Mucosa of stomach (tissue), 1 donor: Measurements from ENCODE around the gene ABI1.

Experiments used
- H3K27me3 ChIP-seq: one replicate; pipeline ENCODE4 v1.7.0; 2013; ENCODE audit warnings: mild to moderate bottlenecking, low read length; ENCODE audit not compliant: control insufficient read depth, insufficient read depth
- H3K36me3 ChIP-seq: one replicate; pipeline ENCODE4 v1.7.0; 2013; ENCODE audit warnings: low read length; ENCODE audit not compliant: control insufficient read depth, insufficient read depth
- H3K4me1 ChIP-seq: one replicate; pipeline ENCODE4 v1.7.0; 2013; ENCODE audit warnings: mild to moderate bottlenecking, low read length; ENCODE audit not compliant: control insufficient read depth, insufficient read depth
- H3K4me3 ChIP-seq: one replicate; pipeline ENCODE4 v1.7.0; 2013; ENCODE audit warnings: low read length
- H3K9ac ChIP-seq: one replicate; pipeline ENCODE4 v1.7.0; 2013; ENCODE audit warnings: mild to moderate bottlenecking, low read length, moderate library complexity
- H3K9me3 ChIP-seq: one replicate; pipeline ENCODE4 v1.7.0; 2013; ENCODE audit warnings: mild to moderate bottlenecking, low read length, moderate library complexity; ENCODE audit not compliant: control insufficient read depth
- donor health status: Pancreatic carcinoma.

Gene ABI1

GRCh38 chr10:26810435-26811026 is 50.2 kb downstream of the ABI1 start:
- Histone ChIP-seq H3K27me3 (no peaks in the 10 kb centered on the region), H3K4me3 (no peak overlapping the region), H3K9me3 (no peaks in the 10 kb centered on the region)

GRCh38 chr10:26809973-26810372 is 50.8 kb downstream of the ABI1 start:
- Histone ChIP-seq H3K9me3 (no peaks in the 10 kb centered on the region), H3K4me3 (no peak overlapping the region), H3K36me3 (no peaks in the 10 kb centered on the region), H3K4me1 (peaks cover 7% of the 10 kb centered on the region), H3K9ac (no peak overlapping the region), H3K27me3 (no peaks in the 10 kb centered on the region)

More at GRCh38 chr10:26810435-26811026, 50.2 kb downstream of the ABI1 start:
- no peak overlapping the region for H3K9ac ChIP-seq
- no peaks in the 10 kb centered on the region for H3K36me3 ChIP-seq
- peaks cover 4% of the 10 kb centered on the region for H3K4me1 ChIP-seq

DNA sequence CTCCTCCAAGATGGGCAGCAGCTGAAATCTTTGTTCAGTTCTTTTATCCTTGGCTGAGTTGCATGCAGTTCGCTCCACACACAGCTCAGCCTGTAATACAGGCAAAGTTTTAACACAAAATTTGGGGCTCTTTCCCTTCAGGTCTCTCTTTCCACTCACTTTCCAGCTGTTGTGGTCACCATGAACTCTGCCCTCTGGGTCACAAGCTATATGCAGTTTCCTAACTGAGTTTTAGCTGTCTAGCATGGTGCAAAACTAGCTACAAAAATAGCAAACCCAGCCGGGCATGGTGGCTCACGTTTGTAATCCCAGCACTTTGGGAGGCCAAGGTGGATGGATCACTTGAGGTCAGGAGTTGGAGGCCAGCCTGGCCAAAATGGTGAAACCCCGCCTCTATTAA is 53.2 kb downstream of the ABI1 start:
- Histone ChIP-seq H3K9ac (no peak overlapping the region), H3K9me3 (no peaks in the 10 kb centered on the region), H3K27me3 (no peaks in the 10 kb centered on the region), H3K36me3 (no peaks in the 10 kb centered on the region), H3K4me1 (peaks cover 21% of the 10 kb centered on the region), H3K4me3 (no peak overlapping the region)

- Histone ChIP-seq H3K9me3 (no peaks in the 10 kb centered on the region), H3K4me3 (no peak overlapping the region), H3K4me1 (peaks cover 21% of the 10 kb centered on the region), H3K9ac (no peak overlapping the region), H3K27me3 (no peaks in the 10 kb centered on the region), H3K36me3 (no peaks in the 10 kb centered on the region)
These were observed 54.2 kb downstream of the ABI1 start for GRCh38 chr10:26806557-26806956.

- Histone ChIP-seq H3K9ac (no peak overlapping the region), H3K4me3 (no peak overlapping the region), H3K27me3 (no peaks in the 10 kb centered on the region), H3K4me1 (peaks cover 21% of the 10 kb centered on the region), H3K9me3 (no peaks in the 10 kb centered on the region), H3K36me3 (no peaks in the 10 kb centered on the region)
These were observed 55.1 kb downstream of the ABI1 start for GRCh38 chr10:26805567-26806245.

DNA sequence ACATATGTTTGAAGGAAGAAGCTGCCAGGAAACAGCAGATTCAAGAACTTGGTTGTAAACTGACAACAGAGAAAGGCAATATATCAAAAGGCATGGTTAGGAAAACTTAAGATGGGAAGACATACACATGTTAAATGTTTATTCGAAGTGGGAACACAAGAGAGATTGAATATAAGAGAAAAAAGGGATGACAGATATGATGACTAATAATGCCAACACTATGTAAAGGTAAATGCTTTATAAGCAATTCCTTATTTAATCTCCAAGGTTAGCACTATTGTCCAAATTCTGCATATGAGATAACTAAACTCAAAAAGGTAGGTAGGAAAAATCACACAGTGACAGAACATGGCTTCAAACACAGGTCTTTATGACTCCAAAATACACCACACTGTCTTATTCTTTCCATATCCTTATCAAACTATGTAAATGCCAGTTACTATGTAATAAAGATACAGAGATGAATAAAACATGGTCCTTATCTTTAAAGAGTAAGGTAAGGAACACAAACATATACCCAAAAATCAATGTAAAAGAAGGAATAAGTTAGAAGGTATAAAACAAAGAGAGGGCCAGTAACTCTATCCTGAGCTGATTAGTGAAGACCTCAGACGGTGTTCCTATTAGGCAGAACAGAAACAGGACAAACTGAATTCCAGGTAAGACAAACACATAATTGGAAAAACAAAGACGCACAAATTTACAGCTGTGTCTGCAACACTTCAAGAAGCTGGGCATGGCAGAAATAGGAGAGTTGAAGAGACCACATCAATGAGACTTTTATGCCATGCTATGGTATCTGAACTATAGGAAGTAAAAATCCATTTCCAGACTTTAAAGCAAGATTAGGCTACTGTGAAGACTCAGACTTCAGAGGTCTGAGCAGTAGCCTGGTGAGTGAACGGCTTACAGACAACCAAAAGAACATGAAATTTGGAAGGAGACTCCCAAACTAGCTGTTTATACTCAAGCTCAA is 56.1 kb downstream of the ABI1 start:
- Histone ChIP-seq H3K9me3 (no peaks in the 10 kb centered on the region), H3K36me3 (no peaks in the 10 kb centered on the region), H3K9ac (no peak overlapping the region), H3K4me1 (peaks cover 21% of the 10 kb centered on the region), H3K4me3 (no peak overlapping the region), H3K27me3 (no peaks in the 10 kb centered on the region)

DNA sequence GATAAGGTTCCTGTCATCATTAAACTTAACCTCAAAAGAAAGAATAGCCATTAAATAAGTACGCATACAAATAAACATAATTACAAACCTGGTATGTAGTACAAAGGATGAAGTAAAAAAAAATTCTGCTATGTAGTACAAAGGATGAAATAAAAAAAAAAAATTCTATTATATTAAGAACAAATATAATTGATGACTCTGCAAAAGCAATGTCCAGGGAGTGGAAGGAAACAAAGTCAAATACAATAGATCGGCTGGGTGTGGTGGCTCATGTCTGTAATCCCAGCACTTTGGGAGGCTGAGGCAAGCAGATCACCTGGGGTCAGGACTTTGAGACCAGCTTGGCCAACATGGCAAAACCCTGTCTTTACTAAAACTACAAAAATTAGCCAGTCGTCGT is 56.9 kb downstream of the ABI1 start:
- Histone ChIP-seq H3K27me3 (no peaks in the 10 kb centered on the region), H3K4me3 (no peak overlapping the region), H3K4me1 (peaks cover 21% of the 10 kb centered on the region), H3K9me3 (no peaks in the 10 kb centered on the region), H3K9ac (no peak overlapping the region), H3K36me3 (no peaks in the 10 kb centered on the region)

DNA sequence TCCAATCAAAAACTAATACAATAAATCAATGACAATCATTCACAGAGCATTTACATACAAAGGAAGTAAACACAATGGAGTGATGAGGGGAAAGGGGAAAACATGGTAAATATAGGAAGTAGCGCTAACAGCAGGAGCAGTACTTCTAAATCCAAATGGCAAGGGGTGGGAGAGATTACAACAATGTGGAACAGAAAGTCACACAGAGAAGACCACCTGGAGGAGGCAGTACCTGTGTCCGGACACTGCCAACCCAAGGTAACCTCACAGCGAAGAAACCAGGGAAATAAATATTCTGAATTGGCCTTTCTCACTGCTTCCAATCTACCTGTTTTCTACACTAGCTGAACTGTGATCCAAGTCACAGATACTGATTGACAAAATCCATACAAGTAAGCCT is 58.2 kb downstream of the ABI1 start:
- peaks cover 21% of the 10 kb centered on the region for H3K4me1 ChIP-seq
- H3K9ac ChIP-seq: no peak overlapping the region

GRCh38 chr10:26801831-26802230 is 58.9 kb downstream of the ABI1 start:
- no peaks in the 10 kb centered on the region for H3K27me3 ChIP-seq
- H3K9ac ChIP-seq: no peak overlapping the region
- H3K36me3 ChIP-seq: no peaks in the 10 kb centered on the region
- peaks cover 21% of the 10 kb centered on the region for H3K4me1 ChIP-seq
- H3K9me3 ChIP-seq: no peaks in the 10 kb centered on the region
- no peak overlapping the region for H3K4me3 ChIP-seq

More for the DNA sequence above, 58.2 kb downstream of the ABI1 start:
- Histone ChIP-seq H3K4me3 (no peak overlapping the region), H3K27me3 (no peaks in the 10 kb centered on the region), H3K9me3 (no peaks in the 10 kb centered on the region), H3K36me3 (no peaks in the 10 kb centered on the region)

GRCh38 chr10:26801274-26801673 is 59.5 kb downstream of the ABI1 start:
- peaks cover 21% of the 10 kb centered on the region for H3K4me1 ChIP-seq
- H3K4me3 ChIP-seq: no peak overlapping the region
- no peaks in the 10 kb centered on the region for H3K36me3 ChIP-seq

DNA sequence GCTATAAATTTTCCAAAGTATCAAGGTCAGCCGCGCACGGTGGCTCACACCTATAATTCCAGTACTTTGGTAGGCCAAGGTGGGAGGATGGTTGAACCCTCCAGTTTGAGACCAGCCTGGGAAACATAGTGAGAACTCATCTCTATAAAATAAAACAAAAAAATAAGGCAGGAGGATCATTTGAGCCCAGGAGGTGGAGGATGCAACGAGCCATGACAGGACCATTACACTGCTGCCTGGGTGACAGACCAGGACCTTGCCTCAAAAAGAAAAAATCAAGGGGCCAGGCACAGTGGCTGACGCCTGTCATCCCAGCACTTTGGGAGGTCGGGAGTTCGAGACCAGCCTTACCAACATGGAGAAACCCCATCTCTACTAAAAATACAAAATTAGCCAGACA is 60.3 kb downstream of the ABI1 start:
- Histone ChIP-seq H3K36me3 (no peaks in the 10 kb centered on the region), H3K9ac (no peak overlapping the region), H3K4me3 (no peak overlapping the region), H3K9me3 (no peaks in the 10 kb centered on the region), H3K27me3 (no peaks in the 10 kb centered on the region), H3K4me1 (peaks cover 21% of the 10 kb centered on the region)

More at GRCh38 chr10:26801274-26801673, 59.5 kb downstream of the ABI1 start:
- Histone ChIP-seq H3K9ac (no peak overlapping the region), H3K27me3 (no peaks in the 10 kb centered on the region), H3K9me3 (no peaks in the 10 kb centered on the region)

DNA sequence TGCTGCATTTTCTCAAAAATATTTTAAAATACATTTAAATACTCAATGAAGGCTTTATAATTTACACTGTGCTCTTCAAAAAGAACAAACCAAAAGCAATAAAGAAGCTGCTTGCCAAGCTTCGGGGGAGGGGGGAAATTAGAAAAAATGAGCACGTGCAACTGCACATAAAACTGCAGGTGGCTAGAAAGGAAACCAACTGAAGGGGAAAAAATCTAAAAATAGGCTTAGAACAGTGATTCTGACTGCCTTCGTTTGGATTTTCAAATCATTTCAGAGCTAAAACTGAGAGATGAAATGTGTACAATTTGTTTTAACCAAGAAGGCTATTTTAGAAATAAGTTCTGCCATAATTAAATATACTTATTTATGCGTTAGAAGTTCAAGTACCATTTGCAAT is 61.4 kb downstream of the ABI1 start:
- H3K9ac ChIP-seq: no peak overlapping the region
- H3K4me3 ChIP-seq: no peak overlapping the region
- H3K9me3 ChIP-seq: no peaks in the 10 kb centered on the region
- H3K36me3 ChIP-seq: no peaks in the 10 kb centered on the region
- peaks cover 12% of the 10 kb centered on the region for H3K4me1 ChIP-seq
- H3K27me3 ChIP-seq: no peaks in the 10 kb centered on the region
